ENCODE measurements around the gene PLA2G7.

Gene PLA2G7

DNA sequence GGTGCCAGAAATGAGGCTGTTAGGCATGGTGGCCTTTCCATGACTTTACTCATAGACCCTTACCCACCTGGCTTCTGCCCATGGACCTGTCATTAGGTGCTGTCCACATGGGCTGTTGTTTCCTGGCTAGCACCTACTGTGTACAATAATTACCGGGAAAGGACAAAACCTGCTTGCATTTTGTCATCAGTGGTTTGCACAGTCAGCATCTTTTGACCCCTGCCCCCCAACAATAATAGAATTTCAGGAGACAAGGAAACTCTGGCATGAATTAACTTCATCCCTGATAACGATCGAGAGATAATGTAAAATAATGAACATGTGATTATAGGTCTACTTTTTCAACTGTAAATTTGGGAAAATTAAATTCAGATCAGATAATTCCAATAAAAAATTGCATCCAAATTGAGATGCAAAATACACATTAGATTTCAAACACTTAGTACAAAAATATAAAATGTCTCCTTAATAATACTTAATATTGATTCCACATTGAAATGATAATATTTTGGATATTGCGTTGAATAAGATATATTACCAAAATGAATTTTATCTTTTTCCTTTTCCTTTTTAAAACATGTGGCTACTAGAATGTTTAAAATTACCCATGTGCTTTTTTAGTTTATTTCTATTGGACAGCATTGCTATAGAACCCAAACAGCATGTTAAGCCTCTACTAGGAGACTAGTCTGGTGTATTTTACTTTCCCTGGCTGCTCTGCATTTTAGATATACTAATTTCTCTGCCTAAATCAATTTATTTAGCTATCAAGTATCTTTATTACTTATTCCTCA, 24.0 kb upstream of the PLA2G7 start:
- Histone ChIP-seq H3K36me3 (ENCODE audit: control insufficient read depth in 4 of 4, insufficient read depth in 4 of 4, low read length in 3 of 4) (no peaks in the 10 kb centered on the region), H3K27ac (ENCODE audit: insufficient read depth in 1 of 2, low read depth in 1 of 2, low read length in 2 of 2, poor library complexity in 1 of 2, severe bottlenecking in 2 of 2) (no peak overlapping the region), H3K27me3 (replicated peaks in 2 of 5; ENCODE audit: control insufficient read depth in 4 of 5, insufficient read depth in 5 of 5, low read length in 4 of 5) (no peaks in the 10 kb centered on the region), H3K4me1 (ENCODE audit: control extremely low read depth in 1 of 4, control insufficient read depth in 4 of 4, insufficient read depth in 4 of 4, low read length in 3 of 4) (no peaks in the 10 kb centered on the region), H3K9me3 (ENCODE audit: control extremely low read depth in 1 of 5, control insufficient read depth in 4 of 5, insufficient read depth in 2 of 5, low read depth in 1 of 5, low read length in 4 of 5) (no peaks in the 10 kb centered on the region), H3K4me3 (ENCODE audit: control insufficient read depth in 1 of 7, extremely low read depth in 1 of 7, insufficient read depth in 4 of 7, low read depth in 2 of 7, low read length in 6 of 7) (no peak overlapping the region)
- DNase-seq = no peak
- 89% methylated on average over 1 of the region's 4 CpGs for WGBS (ENCODE audit: insufficient coverage)
- ChIA-PET POLR2A (no interaction called here), CTCF (interaction anchor here (0.6 kb wide), 1 partner anchor 11 kb away, joined by 3 read pairs; no protein-coding TSS in a partner anchor)

DNA sequence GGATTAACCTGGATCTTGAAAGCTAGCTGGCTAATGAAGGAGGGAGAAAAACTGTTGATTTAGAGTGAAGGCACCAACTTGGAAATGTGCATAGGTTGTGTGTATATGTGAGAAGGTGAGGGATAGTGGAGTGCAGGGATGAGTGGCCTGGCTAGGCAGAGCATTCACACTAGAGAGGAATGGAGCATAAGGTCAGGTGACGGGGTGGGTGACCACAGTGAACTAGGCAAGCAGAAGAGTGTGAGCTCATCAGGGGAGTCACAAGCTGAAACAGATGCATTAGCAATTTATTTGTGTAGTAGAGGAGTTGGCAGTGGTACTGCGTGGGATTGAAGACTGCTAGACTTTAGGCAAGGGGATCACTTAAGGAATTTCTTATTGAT, 22.0 kb upstream of the PLA2G7 start:
- no peaks in the 10 kb centered on the region for H3K27me3 ChIP-seq (replicated peaks in 2 of 5; ENCODE audit: control insufficient read depth in 4 of 5, insufficient read depth in 5 of 5, low read length in 4 of 5)
- ChIA-PET CTCF (no interaction called here), POLR2A (interaction anchor here (0.6 kb wide), 1 partner anchor 550 kb away, joined by 4 read pairs; no protein-coding TSS in a partner anchor)
- DNase-seq = no peak
- H3K4me1 ChIP-seq (ENCODE audit: control extremely low read depth in 1 of 4, control insufficient read depth in 4 of 4, insufficient read depth in 4 of 4, low read length in 3 of 4) = no peaks in the 10 kb centered on the region
- WGBS (ENCODE audit: insufficient coverage) = 97% methylated on average over 2 of the region's 2 CpGs
- no peak overlapping the region for H3K4me3 ChIP-seq (ENCODE audit: control insufficient read depth in 1 of 7, extremely low read depth in 1 of 7, insufficient read depth in 4 of 7, low read depth in 2 of 7, low read length in 6 of 7)
- no peak overlapping the region for H3K27ac ChIP-seq (ENCODE audit: insufficient read depth in 1 of 2, low read depth in 1 of 2, low read length in 2 of 2, poor library complexity in 1 of 2, severe bottlenecking in 2 of 2)
- H3K36me3 ChIP-seq (ENCODE audit: control insufficient read depth in 4 of 4, insufficient read depth in 4 of 4, low read length in 3 of 4) = no peaks in the 10 kb centered on the region
- no peaks in the 10 kb centered on the region for H3K9me3 ChIP-seq (ENCODE audit: control extremely low read depth in 1 of 5, control insufficient read depth in 4 of 5, insufficient read depth in 2 of 5, low read depth in 1 of 5, low read length in 4 of 5)

DNA sequence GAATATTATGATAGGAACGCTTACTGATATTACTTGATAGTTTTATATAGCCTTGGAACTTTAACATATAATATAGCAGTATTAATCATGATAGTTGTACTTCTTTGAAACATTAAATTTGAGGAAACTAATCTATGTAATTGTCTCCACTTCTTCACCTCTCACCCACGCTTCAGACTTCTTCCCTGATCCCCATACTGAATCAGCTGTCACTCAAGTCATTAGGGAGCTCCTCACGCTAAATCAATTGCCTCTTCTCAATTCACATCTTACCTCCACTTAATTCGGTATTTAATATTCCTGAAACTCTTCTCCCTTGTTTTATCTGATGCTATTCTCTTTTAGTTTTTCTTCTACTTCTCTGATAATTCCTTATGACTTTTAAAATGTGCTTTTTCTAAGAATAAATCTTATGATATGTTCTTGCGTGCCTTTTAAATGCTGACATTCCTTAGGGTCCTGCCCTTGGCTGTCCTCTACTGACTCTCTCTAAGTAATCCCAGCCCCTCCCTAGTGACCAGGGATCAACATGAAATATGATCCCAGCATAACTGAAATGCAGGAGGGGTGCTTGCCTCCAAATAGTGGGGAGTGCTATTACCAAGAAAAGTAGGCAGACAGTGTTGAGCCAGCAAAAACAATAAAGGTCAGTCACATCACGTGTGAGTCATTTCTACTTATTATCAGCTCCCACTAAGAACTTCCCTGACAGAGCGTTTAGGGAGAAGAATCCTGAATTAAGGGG, 21.5 kb upstream of the PLA2G7 start:
- POLR2A ChIA-PET = interaction anchor here (0.6 kb wide), 2 partner anchors 549 to 900 kb away, joined by 3 to 4 read pairs; no protein-coding TSS in a partner anchor
- CTCF ChIA-PET = interaction anchor here (1.5 to 1.8 kb wide), 2 partner anchors 12 to 14 kb away, joined by 3 to 6 read pairs; no protein-coding TSS in a partner anchor

DNA sequence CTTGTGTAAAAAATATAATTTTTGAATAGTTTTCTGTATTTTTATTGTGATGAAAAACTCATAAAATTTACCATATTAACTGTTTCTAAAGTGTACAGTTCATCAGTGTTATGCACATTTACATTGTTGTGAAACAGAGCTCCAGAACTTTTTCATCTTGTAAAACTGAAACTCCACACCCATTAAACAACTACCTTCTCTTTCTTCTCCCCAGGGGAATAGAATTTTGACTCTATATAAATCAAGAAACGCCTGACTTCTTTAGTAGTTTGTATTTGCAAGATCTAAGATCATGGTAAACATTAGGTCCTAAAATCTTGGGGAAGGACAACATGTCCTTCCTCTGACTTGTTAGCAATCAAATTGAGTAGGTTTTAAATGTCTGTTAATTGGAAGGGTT, 20.7 kb upstream of the PLA2G7 start:
- no peaks in the 10 kb centered on the region for H3K27me3 ChIP-seq (replicated peaks in 2 of 5; ENCODE audit: control insufficient read depth in 4 of 5, insufficient read depth in 5 of 5, low read length in 4 of 5)
- H3K9me3 ChIP-seq (ENCODE audit: control extremely low read depth in 1 of 5, control insufficient read depth in 4 of 5, insufficient read depth in 2 of 5, low read depth in 1 of 5, low read length in 4 of 5) = no peaks in the 10 kb centered on the region
- no peaks in the 10 kb centered on the region for H3K36me3 ChIP-seq (ENCODE audit: control insufficient read depth in 4 of 4, insufficient read depth in 4 of 4, low read length in 3 of 4)
- no peak overlapping the region for H3K27ac ChIP-seq (ENCODE audit: insufficient read depth in 1 of 2, low read depth in 1 of 2, low read length in 2 of 2, poor library complexity in 1 of 2, severe bottlenecking in 2 of 2)
- H3K4me1 ChIP-seq (ENCODE audit: control extremely low read depth in 1 of 4, control insufficient read depth in 4 of 4, insufficient read depth in 4 of 4, low read length in 3 of 4) = no peaks in the 10 kb centered on the region
- POLR2A ChIA-PET = interaction anchor here (0.6 kb wide), 1 partner anchor 900 kb away, joined by 3 read pairs; no protein-coding TSS in a partner anchor
- WGBS (ENCODE audit: insufficient coverage) = no CpG with 5 or more reads among the region's 1 CpG
- DNase-seq = no peak
- no peak overlapping the region for H3K4me3 ChIP-seq (ENCODE audit: control insufficient read depth in 1 of 7, extremely low read depth in 1 of 7, insufficient read depth in 4 of 7, low read depth in 2 of 7, low read length in 6 of 7)
- CTCF ChIA-PET = interaction anchor here (1.1 to 1.8 kb wide), 3 partner anchors 11 to 676 kb away, joined by 3 to 6 read pairs (median 3); no protein-coding TSS in a partner anchor

More for the DNA sequence above, 21.5 kb upstream of the PLA2G7 start:
- H3K36me3 ChIP-seq (ENCODE audit: control insufficient read depth in 4 of 4, insufficient read depth in 4 of 4, low read length in 3 of 4) = no peaks in the 10 kb centered on the region
- no peak overlapping the region for H3K4me3 ChIP-seq (ENCODE audit: control insufficient read depth in 1 of 7, extremely low read depth in 1 of 7, insufficient read depth in 4 of 7, low read depth in 2 of 7, low read length in 6 of 7)
- 89% methylated on average over 3 of the region's 7 CpGs for WGBS (ENCODE audit: insufficient coverage)
- H3K27ac ChIP-seq (ENCODE audit: insufficient read depth in 1 of 2, low read depth in 1 of 2, low read length in 2 of 2, poor library complexity in 1 of 2, severe bottlenecking in 2 of 2) = no peak overlapping the region
- DNase-seq = no peak
- H3K4me1 ChIP-seq (ENCODE audit: control extremely low read depth in 1 of 4, control insufficient read depth in 4 of 4, insufficient read depth in 4 of 4, low read length in 3 of 4) = no peaks in the 10 kb centered on the region
- H3K9me3 ChIP-seq (ENCODE audit: control extremely low read depth in 1 of 5, control insufficient read depth in 4 of 5, insufficient read depth in 2 of 5, low read depth in 1 of 5, low read length in 4 of 5) = no peaks in the 10 kb centered on the region
- no peaks in the 10 kb centered on the region for H3K27me3 ChIP-seq (replicated peaks in 2 of 5; ENCODE audit: control insufficient read depth in 4 of 5, insufficient read depth in 5 of 5, low read length in 4 of 5)

DNA sequence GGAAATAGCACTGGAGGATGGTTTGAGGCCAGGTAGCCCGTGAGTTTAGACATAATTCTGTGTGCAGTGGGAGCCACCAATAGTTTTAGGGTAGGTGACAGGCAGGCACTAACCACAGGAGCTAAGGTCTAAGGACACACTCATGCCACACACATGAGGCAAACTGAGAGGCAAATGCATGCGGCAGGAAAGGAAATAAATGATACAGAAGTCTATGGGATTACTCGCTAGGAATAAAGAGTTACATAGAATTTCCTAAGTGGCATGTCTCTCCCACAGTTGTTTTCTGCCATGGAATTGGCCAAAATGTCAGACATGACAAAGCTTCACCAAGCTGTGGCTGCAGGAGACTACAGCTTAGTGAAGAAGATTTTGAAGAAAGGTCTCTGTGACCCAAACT, 16.5 kb upstream of the PLA2G7 start:
- Histone ChIP-seq H3K27me3 (replicated peaks in 2 of 5; ENCODE audit: control insufficient read depth in 4 of 5, insufficient read depth in 5 of 5, low read length in 4 of 5) (no peaks in the 10 kb centered on the region), H3K27ac (ENCODE audit: insufficient read depth in 1 of 2, low read depth in 1 of 2, low read length in 2 of 2, poor library complexity in 1 of 2, severe bottlenecking in 2 of 2) (no peak overlapping the region), H3K4me3 (ENCODE audit: control insufficient read depth in 1 of 7, extremely low read depth in 1 of 7, insufficient read depth in 4 of 7, low read depth in 2 of 7, low read length in 6 of 7) (no peak overlapping the region), H3K9me3 (ENCODE audit: control extremely low read depth in 1 of 5, control insufficient read depth in 4 of 5, insufficient read depth in 2 of 5, low read depth in 1 of 5, low read length in 4 of 5) (no peaks in the 10 kb centered on the region), H3K4me1 (ENCODE audit: control extremely low read depth in 1 of 4, control insufficient read depth in 4 of 4, insufficient read depth in 4 of 4, low read length in 3 of 4) (no peaks in the 10 kb centered on the region), H3K36me3 (ENCODE audit: control insufficient read depth in 4 of 4, insufficient read depth in 4 of 4, low read length in 3 of 4) (no peaks in the 10 kb centered on the region)
- DNase-seq = no peak
- ChIA-PET POLR2A (no interaction called here), CTCF (no interaction called here)
- 71% methylated on average over 3 of the region's 3 CpGs for WGBS (ENCODE audit: insufficient coverage)

DNA sequence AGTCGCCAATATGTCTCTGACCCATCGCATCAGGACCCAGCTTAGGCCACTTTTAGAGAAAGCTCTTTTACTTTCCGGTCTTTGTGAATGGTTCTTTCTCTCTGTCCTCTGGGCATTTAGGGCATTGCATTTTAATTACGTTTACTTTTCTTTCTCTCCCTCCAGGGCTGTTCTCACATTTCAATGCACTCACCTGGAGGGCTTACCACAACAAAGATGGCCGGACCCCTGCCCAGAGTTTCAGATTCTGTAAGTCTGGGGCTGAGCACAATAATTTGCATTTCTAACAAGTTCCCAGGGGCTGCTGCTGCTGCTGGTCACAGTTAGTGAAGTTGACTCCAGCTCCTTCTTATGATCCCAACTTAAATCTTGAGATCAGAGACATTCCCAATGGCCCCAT, 14.6 kb upstream of the PLA2G7 start:
- Histone ChIP-seq H3K36me3 (ENCODE audit: control insufficient read depth in 4 of 4, insufficient read depth in 4 of 4, low read length in 3 of 4) (no peaks in the 10 kb centered on the region), H3K4me3 (ENCODE audit: control insufficient read depth in 1 of 7, extremely low read depth in 1 of 7, insufficient read depth in 4 of 7, low read depth in 2 of 7, low read length in 6 of 7) (no peak overlapping the region), H3K27ac (ENCODE audit: insufficient read depth in 1 of 2, low read depth in 1 of 2, low read length in 2 of 2, poor library complexity in 1 of 2, severe bottlenecking in 2 of 2) (no peak overlapping the region), H3K27me3 (replicated peaks in 2 of 5; ENCODE audit: control insufficient read depth in 4 of 5, insufficient read depth in 5 of 5, low read length in 4 of 5) (no peaks in the 10 kb centered on the region), H3K4me1 (ENCODE audit: control extremely low read depth in 1 of 4, control insufficient read depth in 4 of 4, insufficient read depth in 4 of 4, low read length in 3 of 4) (no peaks in the 10 kb centered on the region), H3K9me3 (ENCODE audit: control extremely low read depth in 1 of 5, control insufficient read depth in 4 of 5, insufficient read depth in 2 of 5, low read depth in 1 of 5, low read length in 4 of 5) (no peaks in the 10 kb centered on the region)
- ChIA-PET POLR2A (no interaction called here), CTCF (no interaction called here)
- DNase-seq = no peak
- 93% methylated on average over 5 of the region's 5 CpGs for WGBS (ENCODE audit: insufficient coverage)

DNA sequence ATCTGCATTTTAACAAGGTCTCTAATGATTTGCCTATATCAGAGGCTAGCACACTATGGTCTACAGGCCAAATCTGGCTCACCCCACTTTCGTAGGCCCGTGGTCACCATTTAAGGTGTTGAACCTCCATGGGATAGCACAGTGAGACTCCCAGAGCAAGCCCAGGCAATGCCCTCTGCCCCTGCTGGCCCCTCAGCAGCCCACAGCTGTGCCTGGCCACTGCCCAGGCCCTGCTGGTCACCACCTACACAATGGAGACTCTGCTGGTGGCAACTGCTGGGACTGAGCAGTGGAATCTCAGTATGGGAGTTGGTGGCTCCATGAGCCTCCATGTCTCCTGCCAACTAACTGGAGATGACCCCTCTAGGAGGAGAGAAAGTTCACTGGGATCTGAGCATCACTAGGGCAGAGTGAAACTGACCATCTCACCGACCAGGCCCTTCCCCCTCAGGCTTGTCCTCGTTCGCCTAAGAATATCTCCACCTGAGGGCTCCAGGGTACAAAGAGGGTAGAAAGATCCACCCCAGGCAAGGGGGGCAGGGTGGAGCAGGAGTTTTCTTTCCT, 13.8 kb upstream of the PLA2G7 start:
- no peak overlapping the region for H3K4me3 ChIP-seq (ENCODE audit: control insufficient read depth in 1 of 7, extremely low read depth in 1 of 7, insufficient read depth in 4 of 7, low read depth in 2 of 7, low read length in 6 of 7)
- CTCF ChIA-PET = no interaction called here
- peaks cover 0 to 4% (median 0%) of the 10 kb centered on the region in 5 experiments for H3K27me3 ChIP-seq (replicated peaks in 2 of 5; ENCODE audit: control insufficient read depth in 4 of 5, insufficient read depth in 5 of 5, low read length in 4 of 5)
- H3K27ac ChIP-seq (ENCODE audit: insufficient read depth in 1 of 2, low read depth in 1 of 2, low read length in 2 of 2, poor library complexity in 1 of 2, severe bottlenecking in 2 of 2) = no peak overlapping the region
- POLR2A ChIA-PET = no interaction called here
- no peaks in the 10 kb centered on the region for H3K36me3 ChIP-seq (ENCODE audit: control insufficient read depth in 4 of 4, insufficient read depth in 4 of 4, low read length in 3 of 4)
- no peaks in the 10 kb centered on the region for H3K9me3 ChIP-seq (ENCODE audit: control extremely low read depth in 1 of 5, control insufficient read depth in 4 of 5, insufficient read depth in 2 of 5, low read depth in 1 of 5, low read length in 4 of 5)
- DNase-seq = no peak
- 97% methylated on average over 5 of the region's 5 CpGs for WGBS (ENCODE audit: insufficient coverage)
- H3K4me1 ChIP-seq (ENCODE audit: control extremely low read depth in 1 of 4, control insufficient read depth in 4 of 4, insufficient read depth in 4 of 4, low read length in 3 of 4) = no peaks in the 10 kb centered on the region
